GOT3 (cell line): Measurements from ENCODE around the gene DBI.
"Not testable (repeated sequence)": the region's sequence is repeated elsewhere in the genome, so short reads cannot be mapped to it uniquely, and the experiment has no call there.

Source experiments
- DNase-seq: peaks from one replicate; lab custom pipeline; 2025; ENCODE audit warnings: mixed read lengths; lab: John Stamatoyannopoulos, UW

Gene DBI

DNA sequence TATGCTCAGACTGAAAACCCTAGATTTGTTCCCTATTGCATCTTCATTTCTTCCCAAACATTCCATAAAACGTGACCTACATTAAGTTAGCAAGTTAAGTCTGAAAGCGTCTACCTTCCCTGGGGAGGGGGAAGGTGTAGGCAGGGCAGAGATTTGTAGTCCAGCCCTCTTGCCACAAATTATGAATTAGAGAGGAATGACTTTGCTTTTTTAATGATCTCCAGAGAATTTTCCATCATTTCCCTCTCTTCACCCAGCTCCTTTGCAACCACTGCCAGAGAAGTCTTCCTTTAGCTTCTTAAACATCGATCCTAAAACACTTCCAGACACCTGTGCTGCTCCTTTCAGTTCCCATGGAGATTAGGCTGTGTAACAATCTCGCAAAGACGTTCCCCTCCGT is 1.3 kb upstream of the DBI start:
- DNase-seq, result no peak

DNA sequence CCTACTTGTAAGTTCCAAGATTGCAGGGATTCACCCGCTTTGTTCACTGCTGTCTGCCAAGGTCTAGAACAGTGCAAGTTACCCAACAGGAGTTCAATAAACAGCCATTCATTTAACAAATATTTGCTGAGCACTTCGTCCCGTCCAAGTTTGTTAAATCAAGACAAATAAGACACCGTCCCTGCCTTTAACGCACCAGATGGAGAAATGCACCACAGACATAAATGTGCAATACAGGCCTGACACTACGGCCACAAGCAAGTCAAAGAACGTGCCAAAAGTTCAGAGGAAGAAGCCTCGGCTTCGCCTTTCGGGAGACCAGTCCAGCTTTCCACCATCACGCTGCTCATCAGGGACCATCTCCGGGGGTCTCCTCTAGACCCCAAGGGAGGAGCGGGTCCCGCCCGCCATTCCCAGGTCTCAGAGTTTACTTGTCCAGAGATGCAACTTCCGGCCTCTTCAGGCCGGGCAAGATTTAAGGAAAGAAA is 572 bp upstream of the DBI start:
- DNase-seq, result no peak

DNA sequence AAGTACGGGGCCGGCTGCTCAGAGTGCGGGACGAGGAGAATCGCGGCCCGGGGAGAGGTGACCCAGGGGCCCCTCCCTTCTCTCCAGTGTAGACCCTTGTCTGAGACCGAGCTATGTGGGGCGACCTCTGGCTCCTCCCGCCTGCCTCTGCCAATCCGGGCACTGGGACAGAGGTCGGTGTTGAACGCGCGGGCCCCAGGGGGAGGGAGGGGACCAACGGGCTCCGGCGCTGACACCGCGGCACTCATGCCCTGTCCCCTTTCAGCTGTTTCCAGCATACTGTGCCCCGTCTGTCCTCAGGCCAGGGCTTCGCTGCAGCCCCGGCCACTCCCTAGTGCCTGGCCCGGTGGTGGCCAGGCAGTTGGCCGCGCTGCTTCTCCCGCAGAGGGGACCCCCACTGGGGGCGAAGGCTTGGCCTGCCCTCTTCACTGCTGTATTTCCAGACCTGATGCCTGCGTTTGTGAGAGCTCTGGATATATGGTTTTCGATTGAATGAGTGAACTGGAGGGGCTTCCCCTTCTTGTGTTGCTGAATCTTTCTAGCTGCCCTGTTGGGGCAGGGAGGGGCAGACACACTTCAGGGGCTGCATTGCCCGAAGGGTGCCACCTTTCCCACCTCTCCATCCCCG is 809 bp downstream of the DBI start:
- no peak for DNase-seq

DNA sequence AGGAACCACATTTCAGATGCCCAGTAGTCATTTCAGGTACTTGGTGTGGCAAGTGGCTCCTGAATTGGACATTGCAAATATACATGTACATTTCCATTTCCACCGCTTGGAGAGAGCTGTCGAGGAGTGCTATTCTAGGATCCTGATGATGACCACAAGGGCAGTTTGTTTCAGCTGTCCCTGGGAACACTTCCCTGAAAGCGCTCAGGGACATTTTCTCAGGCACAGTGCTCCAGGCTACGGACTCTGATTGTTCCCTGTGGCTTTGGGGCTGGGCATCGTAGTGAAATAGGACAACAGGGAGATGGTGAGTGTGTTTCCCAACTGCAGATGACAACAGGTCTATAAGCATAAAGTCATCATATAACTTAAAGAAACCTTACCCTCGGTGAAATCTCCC is 3.1 kb downstream of the DBI start:
- no peak for DNase-seq

DNA sequence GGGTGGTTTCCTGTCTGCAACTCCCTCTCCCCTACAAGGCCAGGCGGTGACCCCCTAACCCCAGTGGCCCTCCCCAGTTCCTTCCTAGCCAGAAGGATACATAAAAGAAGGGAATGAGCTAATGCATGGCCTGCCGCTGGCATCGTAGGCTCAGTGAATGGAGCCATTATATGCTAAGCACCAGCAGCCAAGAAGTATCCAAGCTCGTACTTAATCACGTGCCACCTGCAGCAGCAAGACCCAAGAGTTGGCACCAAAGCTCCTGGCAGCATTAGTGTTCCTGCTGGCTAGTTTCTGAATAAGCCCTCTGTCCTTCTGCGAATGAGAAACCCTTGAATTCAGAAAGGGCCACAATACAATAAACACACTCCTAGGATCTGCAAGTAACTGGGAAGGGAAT is 4.3 kb downstream of the DBI start:
- DNase-seq, result no peak

DNA sequence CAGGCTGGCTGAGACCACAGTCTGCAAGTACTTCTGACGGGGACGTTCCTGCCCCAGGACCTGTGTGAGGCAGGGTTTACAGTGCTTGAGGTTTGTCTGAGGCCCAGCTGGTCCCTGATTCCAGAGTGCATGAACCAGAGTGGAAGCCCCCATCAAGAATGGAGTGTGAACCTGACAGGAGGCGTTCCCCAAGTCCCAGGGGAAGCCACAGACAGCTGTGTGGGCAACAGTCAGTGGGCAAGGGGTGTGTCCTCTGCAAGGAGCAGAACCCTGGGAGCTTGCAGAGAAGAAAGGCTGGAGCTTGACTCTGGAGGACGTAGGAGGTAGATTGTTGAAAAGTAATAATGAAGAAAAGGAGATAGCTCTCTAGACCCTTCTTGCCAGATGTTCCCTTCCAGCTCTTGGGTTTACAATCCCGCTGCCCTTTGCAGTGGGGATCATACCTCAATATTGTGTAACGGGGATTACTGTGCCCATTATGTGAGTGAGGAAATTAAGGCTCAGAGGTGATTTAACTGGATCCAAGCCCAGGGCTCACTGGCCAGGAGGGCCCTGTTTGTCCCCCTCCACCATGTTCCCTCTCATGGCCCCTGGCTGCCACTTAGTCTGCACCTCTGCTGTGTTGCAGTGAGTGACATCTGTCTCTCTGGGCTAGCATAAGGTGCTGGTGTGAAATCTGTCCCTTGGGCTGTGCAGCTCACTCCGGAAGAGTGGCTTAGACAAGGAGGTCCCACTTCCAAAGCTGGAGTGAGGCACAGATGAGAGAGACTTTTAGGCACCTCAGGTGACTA is 6.2 kb downstream of the DBI start:
- no peak for DNase-seq

DNA sequence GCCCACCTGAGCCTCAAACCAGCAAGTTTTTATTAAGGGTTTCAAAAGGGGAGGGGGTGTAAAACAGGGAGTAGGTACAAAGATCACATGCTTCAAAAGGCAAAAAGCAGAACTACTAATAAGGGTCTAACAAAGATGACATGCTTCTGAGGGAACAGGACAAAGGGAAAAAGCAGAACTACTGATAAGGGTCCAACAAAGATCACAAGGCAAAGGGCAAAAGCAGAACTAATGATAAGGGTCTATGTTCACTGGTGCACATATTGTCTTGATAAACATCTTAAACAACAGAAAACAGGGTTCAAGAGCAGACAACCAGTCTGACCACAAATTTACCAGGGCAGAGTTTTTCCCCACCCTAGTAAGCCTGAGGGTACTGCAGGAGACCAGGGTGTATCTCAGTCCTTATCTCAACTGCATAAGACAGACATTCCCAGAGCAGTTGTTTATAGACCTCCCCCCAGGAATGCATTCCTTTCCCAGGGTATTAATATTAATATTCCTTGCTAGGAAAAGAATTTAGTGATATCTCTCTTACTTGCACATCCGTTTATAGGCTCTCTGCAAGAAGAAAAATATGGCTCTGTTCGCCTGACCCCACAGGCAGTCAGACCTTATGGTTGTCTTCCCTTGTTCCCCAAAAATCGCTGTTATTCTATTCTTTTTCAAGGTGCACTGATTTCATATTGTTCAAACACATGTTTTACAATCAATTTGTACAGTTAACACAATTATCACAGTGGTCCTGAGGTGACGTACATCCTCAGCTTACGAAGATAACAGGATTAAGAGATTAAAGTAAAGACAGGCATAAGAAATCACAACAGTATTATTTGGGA is 7.3 kb downstream of the DBI start:
- DNase-seq, result not testable (repeated sequence)

DNA sequence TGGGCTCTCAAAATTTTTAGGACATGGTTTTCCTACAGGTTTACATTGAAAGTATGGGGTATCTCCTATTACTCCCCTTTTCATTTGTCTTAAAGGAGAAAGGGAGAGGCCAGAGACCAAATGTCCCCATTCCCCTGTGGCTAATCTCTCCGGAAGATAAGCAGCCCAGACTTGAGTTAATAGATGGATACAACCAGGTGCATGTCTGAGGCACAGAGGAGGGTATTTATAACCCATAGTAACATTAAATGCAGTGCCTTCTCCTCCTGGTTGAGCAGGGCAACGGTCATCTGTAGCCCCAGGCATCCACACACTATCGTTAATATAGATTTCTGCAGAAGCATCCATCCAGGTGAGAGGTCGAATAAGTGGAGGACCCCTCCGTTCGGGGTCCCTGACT is 9.6 kb downstream of the DBI start:
- not testable (repeated sequence) for DNase-seq

DNA sequence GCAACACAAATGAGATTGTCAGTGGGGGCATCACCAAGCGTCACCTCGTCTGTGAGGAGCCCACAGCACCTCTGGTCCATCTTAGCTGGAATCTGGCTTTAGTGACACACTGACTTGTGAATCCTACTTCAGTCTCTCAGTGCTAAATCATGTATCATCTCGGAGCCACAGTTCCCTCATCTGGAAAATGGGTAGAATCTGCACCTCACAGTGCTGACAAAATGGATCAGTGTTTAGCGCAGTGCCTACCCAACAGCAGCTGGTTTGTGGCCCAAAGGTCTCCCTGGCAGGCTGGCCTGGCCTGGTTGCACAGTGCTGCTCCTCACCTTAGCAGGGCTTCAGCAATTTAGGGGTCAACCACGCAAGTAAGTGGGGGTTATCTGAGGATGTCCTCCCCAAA is 10.0 kb downstream of the DBI start:
- DNase-seq, result no peak

DNA sequence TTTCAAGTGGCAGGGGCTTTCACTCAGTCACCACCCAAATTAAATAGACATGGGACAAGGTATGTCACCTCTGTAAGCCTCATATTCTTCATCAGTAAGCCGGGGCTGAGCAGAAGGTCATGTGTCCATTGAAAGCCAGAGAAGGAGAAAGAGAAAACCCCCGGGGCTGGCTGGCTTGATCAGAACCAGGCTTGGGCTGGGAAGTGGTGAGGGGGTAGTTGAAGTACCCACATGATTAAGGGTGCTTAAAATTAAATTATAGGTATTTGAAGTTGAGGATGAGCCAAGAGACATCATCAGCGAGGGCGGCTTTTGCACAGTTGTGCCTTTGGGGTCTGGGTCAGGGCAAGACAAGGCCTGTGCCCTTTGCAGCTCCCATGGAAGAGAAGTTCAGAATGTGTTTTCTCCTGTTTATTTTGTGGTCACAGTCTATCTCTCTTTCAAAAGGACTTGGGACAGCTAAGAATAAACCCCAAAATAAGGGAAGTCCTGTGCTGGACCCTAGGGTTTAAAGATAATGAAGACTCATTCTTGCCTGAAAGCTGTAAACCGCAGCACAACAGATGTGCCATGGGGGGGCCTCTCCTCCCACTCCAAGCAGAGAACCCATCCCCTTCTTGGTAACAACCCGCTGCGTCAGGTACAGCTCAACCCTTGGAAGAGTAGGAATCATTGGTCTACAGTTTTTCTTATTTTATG is 10.7 kb downstream of the DBI start:
- DNase-seq, result no peak

DNA sequence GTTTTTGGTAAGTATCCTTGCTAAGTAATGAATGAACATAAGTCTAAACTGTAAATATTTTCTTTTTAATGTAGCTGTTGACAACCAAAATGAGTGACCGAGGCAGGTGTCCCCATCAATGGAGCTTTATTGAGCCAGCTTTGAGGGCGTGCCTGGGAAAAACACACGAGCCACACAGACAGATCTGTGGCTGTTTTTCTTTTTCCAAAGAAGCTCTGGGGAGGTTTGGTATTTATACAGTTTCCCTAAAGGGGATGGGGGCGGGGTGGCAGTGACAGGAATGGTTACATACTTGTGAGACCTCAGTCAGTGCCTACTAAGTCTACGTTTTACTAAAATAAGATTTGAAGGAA is 11.2 kb downstream of the DBI start:
- no peak for DNase-seq

DNA sequence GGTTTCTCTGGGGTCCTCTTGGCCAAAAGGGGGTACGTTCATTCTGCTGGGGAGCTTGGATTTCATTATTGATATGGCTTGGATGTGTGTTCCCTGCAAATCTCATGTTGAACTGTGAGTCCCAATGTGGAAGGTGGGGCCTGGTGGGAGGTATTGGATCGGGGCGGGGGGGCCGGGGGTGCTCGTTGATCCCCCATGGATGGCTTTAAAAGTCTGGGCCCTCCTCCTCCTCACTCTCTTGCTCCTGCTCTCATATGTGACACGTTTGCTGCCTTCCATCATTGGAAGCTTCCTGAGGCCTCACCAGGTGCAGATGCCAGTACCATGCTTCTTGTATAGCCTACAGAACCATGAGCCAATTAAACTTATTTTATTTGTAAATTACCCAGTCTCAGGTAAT is 11.8 kb downstream of the DBI start:
- no peak for DNase-seq

DNA sequence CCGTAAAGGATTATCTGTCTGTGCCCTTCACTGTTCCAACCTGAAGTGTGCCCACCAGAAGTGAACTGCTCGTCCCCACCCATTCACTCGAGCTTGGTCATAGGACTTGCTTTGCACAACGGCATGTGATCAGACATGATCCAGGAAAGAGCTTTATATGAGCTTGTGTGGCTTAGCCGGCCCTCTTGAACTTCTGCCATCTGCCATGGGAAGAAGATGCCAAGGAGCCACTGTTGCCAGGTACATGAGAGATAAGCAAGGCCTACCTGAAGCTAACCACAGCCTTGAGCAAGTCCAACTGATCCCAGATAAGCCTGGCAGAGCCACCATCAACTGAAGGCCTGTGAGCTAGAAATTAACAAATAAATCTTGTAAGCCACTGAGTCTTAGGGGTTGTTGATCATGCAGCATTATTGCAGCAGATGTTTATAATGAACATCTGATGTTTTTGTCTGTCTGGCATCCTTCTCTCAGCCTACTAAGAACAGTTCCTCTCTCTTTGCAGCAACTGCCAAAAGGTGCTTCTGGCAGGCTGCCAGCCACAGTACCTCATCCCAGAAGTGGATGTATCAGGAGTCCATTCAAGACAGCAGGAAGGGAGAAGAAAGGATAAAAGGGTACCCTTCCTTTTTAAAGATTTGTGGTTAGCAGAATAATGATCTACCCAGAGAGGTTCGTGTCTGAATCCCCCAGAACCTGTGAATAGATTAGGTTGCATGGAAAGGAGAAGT is 16.8 kb downstream of the DBI start:
- DNase-seq, result no peak

DNA sequence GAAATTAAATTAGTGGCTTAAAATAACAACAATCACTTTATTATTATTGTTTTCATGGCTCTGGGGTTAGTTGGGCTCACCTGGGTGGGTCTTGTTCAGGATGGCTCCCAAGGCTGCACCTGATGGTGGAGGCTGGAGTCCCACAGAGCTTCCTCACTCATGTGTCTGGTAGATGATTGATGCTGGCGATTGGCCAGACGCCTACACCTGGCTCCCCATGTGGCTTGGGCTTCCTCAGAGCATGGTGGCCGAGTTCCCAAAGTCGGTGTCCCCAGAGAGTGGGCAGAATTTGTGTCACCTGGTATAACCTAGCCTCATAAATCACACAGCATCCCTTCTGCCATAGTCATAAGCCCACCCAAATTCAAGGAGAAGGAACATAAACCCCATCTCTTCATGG is 18.2 kb downstream of the DBI start:
- DNase-seq, result no peak

DNA sequence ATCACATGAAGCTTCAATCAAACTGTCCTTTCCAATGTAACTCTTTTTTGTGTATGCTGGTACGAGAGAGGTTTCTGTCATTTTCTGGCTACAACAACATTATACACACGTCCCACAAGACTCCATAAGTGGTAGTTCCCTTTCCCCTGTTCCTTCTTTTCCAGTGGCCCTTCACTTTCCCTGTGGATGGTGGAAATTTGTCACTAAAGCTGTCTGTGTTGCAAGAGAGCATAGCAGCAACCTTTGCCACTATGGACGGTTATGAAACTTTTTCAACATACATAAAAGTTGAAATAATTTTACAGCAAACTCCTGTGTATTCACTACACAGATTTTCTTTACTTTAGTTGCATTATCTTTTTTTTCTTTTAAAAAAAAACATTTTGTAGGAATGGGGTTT is 18.7 kb downstream of the DBI start:
- no peak for DNase-seq

DNA sequence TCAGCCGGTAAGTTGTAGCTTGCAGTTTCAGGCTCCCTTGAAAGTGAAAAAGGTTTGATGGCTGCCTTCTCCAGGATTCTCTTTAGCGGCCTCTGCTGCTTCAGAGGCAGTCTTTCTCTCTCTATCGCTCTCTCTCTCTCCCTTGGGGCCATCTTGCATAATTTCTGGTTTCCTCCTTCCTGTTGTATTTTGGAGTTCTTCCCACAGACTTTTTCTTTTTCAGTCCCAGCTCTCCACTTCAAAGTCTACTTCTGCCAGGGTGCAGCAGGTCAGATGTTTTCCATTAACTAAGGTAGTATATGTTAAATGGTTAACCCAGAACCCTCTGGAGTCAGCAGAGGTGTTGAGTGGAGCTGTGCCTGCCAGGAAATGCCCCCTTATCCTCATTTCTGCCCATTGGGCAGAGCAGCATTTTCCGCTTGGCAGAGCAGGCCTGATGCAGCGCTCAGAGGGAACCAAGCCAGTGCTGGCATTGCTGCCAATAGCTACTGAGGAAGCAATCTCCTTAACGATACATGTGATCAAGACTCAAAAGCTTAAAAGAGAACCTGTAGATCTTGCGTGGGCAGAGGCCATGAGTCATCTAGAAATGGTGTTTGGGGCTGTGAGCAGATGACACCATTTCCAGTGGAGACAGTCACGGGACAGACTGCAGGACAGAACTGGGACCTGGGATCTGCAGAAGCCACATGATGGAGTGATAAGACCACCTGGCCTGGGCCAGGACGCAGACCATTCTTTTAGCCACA is 20.8 kb downstream of the DBI start:
- peak; percentile 40 for DNase-seq

DNA sequence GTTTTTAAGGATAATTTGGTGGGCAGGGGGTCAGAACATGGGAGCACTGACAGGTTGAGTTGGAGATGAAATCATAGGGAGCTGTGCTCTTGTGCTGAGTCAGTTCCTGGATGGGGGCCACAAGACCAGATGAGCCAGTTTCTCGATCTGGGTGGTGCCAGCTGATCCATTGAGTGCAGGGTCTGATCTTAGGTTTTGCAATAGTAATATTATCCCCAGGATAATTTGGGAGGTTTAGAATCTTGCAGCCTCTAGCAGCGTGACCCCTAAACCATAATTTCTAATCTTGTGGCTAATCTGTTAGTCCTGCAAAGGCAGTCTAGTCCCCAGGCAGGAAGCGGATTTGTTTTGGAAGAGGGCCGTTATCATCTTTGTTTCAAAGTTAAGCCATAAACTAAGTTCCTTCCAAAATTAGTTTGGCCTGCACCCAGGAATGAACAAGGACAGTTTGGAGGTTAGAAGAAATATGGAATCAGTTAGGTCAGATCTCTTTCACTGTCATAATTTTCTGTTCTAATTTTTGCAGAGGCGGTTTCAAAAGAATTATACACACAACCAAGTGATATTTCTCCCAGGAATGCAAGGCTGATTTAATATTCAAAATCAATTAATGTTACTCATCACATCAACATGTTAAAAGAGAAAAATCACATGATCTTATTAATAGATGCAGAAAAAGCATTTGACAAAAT is 23.0 kb downstream of the DBI start:
- DNase-seq, result no peak

DNA sequence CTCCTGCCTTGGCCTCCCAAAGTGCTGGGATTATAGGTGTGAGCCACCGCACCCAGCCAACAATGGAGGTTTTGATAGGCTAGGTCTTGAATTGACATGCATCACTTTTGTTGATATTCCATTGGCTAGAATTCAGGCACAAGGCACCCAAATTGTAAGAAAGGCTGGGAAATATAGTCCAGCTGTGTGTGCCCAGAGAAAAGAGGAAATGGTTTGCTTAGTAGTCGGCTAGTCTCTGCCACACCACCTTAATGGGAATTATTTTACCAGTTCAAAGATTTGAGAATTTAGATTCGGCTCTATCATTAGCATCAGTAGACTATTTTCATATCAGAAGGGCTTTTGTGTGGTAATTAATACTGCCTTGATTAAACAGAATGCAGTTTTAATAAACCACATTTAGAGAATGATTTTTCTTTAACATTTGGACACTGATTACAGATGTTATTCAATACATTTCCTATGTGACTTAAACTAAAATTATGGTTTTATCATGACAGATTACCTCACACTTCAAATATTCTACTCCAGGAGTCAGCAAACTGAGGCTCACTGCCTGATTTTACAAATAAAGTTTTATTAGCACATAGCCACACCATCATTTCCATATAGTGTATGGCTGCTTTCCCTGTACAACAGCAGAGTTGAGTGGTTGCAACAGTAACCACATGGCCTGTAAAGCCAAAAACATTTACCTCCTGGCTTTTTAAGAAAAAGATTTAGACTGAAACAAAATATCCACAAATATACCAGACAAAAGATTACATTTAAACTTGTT is 27.4 kb downstream of the DBI start:
- DNase-seq, result no peak

DNA sequence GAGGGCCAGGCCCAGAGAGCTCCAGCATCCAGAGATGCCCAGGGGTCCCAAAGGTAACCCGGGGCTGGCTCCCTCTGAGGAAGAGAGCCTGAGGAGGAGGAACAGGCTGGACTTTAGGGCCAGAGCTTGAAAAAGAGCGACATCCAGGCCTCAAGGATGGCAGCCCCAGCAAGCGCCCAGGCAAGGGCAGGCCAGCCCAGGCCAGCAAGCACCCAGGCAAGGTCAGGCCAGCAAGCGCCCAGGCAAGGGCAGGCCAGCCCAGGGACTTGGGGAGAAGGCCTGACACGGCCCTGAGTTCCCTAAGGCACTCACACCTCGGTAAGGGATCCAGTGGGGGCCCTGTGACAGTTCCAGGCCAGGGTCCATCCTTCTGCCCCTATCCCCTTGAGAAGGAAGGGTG is 30.4 kb downstream of the DBI start:
- DNase-seq, result no peak
